DOHH2 (cell line): ENCODE data around the gene KIF3C.
"Not testable (repeated sequence)": the region's sequence is repeated elsewhere in the genome, so short reads cannot be mapped to it uniquely, and the experiment has no call there.

Experiments used
- H3F3A ChIP-seq: fragments of 200-600 bp; sonication (generic), shearing (Covaris generic); 2 replicates; pipeline ENCODE4 v1.6.0; 2016; ENCODE audit warnings: antibody characterized with exemption, mild to moderate bottlenecking; ENCODE audit not compliant: control insufficient read depth, insufficient read depth
- H3K27ac ChIP-seq: fragments of 200-600 bp; sonication (generic); 2 replicates; pipeline ENCODE4 v1.5.1; 2014; ENCODE audit warnings: low read depth, mild to moderate bottlenecking, low read length, moderate library complexity
- H3K27me3 ChIP-seq: fragments of 200-600 bp; sonication (generic); 2 replicates; pipeline ENCODE4 v1.6.1; 2014; ENCODE audit warnings: mild to moderate bottlenecking, low read length, mixed read lengths; ENCODE audit not compliant: control insufficient read depth
- H3K36me3 ChIP-seq: fragments of 200-600 bp; sonication (generic); 2 replicates; pipeline ENCODE4 v1.6.1; 2014; ENCODE audit warnings: mild to moderate bottlenecking, low read length, moderate library complexity, mixed read lengths; ENCODE audit not compliant: control insufficient read depth
- H3K4me1 ChIP-seq: fragments of 200-600 bp; sonication (generic); 2 replicates; pipeline ENCODE4 v1.6.1; 2014; ENCODE audit warnings: mild to moderate bottlenecking, low read length, mixed read lengths; ENCODE audit not compliant: control insufficient read depth
- H3K4me2 ChIP-seq: fragments of 200-600 bp; sonication (generic); 2 replicates; pipeline ENCODE4 v1.6.0; 2014; ENCODE audit warnings: mild to moderate bottlenecking, low read length, moderate library complexity
- H3K4me3 ChIP-seq: fragments of 200-600 bp; sonication (generic); 2 replicates; pipeline ENCODE4 v1.5.1; 2014; ENCODE audit warnings: mild to moderate bottlenecking, low read length, mixed read lengths
- H3K79me2 ChIP-seq: fragments of 200-600 bp; sonication (generic); 2 replicates; pipeline ENCODE4 v1.6.1; 2014; ENCODE audit warnings: mild to moderate bottlenecking, low read length, mixed read lengths; ENCODE audit not compliant: control insufficient read depth
- H3K9me2 ChIP-seq: fragments of 200-600 bp; sonication (generic); replicated peaks from 2 replicates; pipeline ENCODE4 v1.6.1; 2014; ENCODE audit warnings: mild to moderate bottlenecking, low read length, mixed read lengths; ENCODE audit not compliant: control insufficient read depth
- H3K9me3 ChIP-seq: fragments of 200-600 bp; sonication (generic); 2 replicates; pipeline ENCODE4 v1.6.1; 2014; ENCODE audit warnings: antibody characterized with exemption, low read length, mixed read lengths; ENCODE audit not compliant: control insufficient read depth, insufficient read depth
- H4K20me1 ChIP-seq: fragments of 200-600 bp; sonication (generic); 2 replicates; pipeline ENCODE4 v1.6.0; 2014; ENCODE audit warnings: low read depth, mild to moderate bottlenecking, antibody characterized with exemption, low read length, moderate library complexity; ENCODE audit not compliant: control insufficient read depth, insufficient read depth
- EZH2phosphoT487 ChIP-seq: fragments of 200-600 bp; sonication (generic); IDR thresholded peaks from 2 replicates; pipeline ENCODE4 v1.6.1; 2017; ENCODE audit warnings: borderline replicate concordance, mild to moderate bottlenecking, antibody characterized with exemption, low read length, moderate library complexity, mixed read lengths
- TF ChIP-seq, protein P1 (sequence below): fragments of 200-600 bp; sonication (generic); IDR thresholded peaks from one replicate; pipeline ENCODE4 v1.5.1; 2014; ENCODE audit warnings: antibody characterized with exemption, mild to moderate bottlenecking, low read depth, low read length; ENCODE audit not compliant: poor library complexity, severe bottlenecking

Gene KIF3C

DNA sequence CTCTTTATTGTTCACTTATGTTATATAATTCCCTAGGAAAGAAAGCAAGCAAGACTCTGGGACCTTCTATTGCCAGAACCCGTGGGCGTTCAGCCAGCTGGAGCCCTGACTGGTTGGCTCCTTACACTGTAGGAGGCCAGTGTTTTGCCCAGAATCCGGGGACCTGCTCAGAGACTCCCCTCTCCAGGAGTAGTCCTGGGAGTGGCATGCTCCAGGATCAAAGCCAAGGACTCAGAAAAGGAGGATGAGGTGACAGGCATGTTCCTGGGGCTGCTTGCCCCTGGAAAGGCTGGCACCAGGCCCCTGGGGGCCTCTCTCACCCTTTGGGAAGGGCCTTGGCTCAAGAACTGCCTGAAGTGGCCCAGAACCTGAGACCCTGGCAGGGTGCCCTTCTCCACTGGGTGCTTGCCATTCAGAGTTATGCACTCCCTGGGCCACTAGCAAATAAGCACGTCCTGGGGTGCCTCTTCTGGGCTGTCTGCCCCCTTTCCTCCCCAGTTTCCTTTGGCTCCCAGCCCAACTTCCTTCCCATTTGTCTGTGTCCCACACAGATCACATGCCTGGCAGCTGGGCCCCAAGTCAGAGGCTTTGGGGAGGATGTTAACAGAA, 19.6 kb upstream of the KIF3C start:
- H3K4me3 ChIP-seq = no peak overlapping the region
- no peaks in the 10 kb centered on the region for H3K9me3 ChIP-seq
- H3K79me2 ChIP-seq = no peaks in the 10 kb centered on the region

DNA sequence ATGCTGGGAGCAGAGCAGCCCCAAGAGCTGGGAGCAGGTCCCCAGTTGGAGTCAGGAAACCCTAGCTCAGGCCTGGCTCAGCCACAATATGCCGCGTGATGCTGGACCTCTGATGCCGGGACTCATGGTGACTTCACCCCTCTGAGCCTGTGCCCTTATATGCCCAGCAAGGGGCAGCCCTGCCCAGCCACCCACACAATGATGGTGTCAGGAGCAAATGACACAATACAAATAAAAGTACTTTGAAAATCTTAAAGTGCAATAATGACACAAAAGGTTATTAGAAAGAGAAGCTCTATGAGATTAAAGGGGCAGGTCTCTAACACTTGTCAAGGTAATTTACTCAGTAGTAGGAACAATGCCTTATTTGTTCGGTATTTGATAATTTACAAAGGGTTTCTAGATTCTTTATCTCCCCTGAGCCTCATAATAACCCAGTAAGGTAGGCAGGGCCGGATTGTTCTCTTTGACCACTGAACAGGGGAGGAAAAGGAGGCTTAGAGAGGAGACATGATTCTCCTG, 18.3 kb upstream of the KIF3C start:
- peaks cover 3% of the 10 kb centered on the region; the same call in 1 of the 2 replicates for H3K27me3 ChIP-seq
- H3K36me3 ChIP-seq = no peaks in the 10 kb centered on the region
- H3K4me3 ChIP-seq = no peak overlapping the region
- H3K79me2 ChIP-seq = no peaks in the 10 kb centered on the region
- no peak overlapping the region for H3K4me2 ChIP-seq
- H3K4me1 ChIP-seq = peaks cover 8% of the 10 kb centered on the region
- no peak overlapping the region for H3K27ac ChIP-seq
- H4K20me1 ChIP-seq = no peaks in the 10 kb centered on the region
- no peaks in the 10 kb centered on the region for H3F3A ChIP-seq
- no peaks in the 10 kb centered on the region for H3K9me3 ChIP-seq
- TF ChIP-seq, protein P1, sequence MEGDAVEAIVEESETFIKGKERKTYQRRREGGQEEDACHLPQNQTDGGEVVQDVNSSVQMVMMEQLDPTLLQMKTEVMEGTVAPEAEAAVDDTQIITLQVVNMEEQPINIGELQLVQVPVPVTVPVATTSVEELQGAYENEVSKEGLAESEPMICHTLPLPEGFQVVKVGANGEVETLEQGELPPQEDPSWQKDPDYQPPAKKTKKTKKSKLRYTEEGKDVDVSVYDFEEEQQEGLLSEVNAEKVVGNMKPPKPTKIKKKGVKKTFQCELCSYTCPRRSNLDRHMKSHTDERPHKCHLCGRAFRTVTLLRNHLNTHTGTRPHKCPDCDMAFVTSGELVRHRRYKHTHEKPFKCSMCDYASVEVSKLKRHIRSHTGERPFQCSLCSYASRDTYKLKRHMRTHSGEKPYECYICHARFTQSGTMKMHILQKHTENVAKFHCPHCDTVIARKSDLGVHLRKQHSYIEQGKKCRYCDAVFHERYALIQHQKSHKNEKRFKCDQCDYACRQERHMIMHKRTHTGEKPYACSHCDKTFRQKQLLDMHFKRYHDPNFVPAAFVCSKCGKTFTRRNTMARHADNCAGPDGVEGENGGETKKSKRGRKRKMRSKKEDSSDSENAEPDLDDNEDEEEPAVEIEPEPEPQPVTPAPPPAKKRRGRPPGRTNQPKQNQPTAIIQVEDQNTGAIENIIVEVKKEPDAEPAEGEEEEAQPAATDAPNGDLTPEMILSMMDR = no peak
- TF ChIP-seq EZH2phosphoT487 = no peak
- no peaks in the 10 kb centered on the region for H3K9me2 ChIP-seq

More for the DNA sequence above, 19.6 kb upstream of the KIF3C start:
- Histone ChIP-seq H3K4me1 (peaks cover 8% of the 10 kb centered on the region), H3F3A (no peaks in the 10 kb centered on the region), H3K36me3 (no peaks in the 10 kb centered on the region), H3K27ac (no peak overlapping the region), H3K9me2 (no peaks in the 10 kb centered on the region), H4K20me1 (no peaks in the 10 kb centered on the region), H3K4me2 (no peak overlapping the region), H3K27me3 (no peaks in the 10 kb centered on the region)
- no peak for TF ChIP-seq EZH2phosphoT487
- TF ChIP-seq, protein P1 = no peak

DNA sequence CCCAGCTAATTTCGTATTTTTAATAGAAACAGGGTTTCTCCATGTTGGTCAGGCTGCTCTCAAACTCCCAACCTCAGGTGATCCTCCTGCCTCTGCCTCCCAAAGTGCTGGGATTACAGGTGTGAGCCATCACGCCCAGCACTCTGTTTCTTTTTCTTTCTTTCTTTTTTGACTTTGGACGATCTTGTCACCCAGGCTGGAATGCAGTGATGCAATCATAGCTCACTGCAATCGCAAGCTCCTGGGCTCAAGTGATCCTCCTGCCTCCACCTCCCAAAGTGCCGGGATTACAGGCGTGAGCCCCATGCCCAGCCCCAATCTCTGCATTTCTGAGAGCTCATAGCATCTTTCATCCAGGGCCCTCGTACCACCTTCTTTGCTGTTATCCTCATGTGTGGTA, 17.1 kb upstream of the KIF3C start:
- not testable (repeated sequence) for H3F3A ChIP-seq, H3K4me3 ChIP-seq, H3K79me2 ChIP-seq, H3K27ac ChIP-seq, H3K9me2 ChIP-seq, H3K4me1 ChIP-seq, H3K9me3 ChIP-seq, H3K4me2 ChIP-seq, H3K36me3 ChIP-seq, H4K20me1 ChIP-seq, H3K27me3 ChIP-seq

DNA sequence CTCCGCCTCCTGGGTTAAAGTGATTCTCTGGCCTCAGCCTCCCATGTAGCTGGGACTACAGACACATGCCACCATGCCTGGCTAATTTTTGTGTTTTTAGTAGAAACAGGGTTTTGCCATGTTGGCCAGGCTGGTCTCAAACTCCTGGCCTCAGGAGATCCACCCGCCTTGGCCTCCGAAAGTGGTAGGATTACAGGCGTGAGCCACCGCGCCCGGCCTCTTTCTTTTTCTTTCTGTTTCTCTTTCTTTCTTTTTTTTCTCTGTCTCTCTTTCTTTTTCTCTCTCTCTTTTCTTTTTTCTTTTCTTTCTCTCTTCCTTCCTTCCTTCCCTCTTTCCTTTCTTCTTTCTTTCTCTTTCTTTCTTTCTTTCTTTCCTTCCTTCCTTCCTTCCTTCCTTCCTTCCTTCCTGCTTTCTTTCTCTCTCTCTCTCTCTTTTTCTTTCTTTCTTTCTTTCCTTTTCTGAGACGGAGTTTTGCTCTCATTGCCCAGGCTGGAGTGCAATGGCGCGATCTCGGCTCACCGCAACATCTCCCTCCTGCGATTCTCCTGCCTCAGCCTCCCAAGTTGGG, 16.6 kb upstream of the KIF3C start:
- not testable (repeated sequence) for H3K4me2 ChIP-seq, H3K27ac ChIP-seq, H3K4me1 ChIP-seq, H3K79me2 ChIP-seq, H3K4me3 ChIP-seq, H3F3A ChIP-seq, H3K9me3 ChIP-seq, H3K36me3 ChIP-seq, H3K27me3 ChIP-seq, H3K9me2 ChIP-seq, H4K20me1 ChIP-seq
